ENCODE data around the gene ARHGEF40. TPM values are rescaled to one million over a fixed set of nuclear protein-coding genes. Genes with fewer than 3 reads are reported as not detected.
A peak's percentile ranks its signal among the peaks of the same experiment; 100 is the strongest.

The ARHGEF40 gene
- polyA plus RNA-seq, 1 donor (not counting 4 experiments of a cell fraction or from before 2014, with no cell fraction given): 8.7 TPM

GRCh38 chr14:21056520-21057163 lies 13.5 kb upstream of the ARHGEF40 start:
- DNase-seq (ENCODE audit: low read depth, low spot score) (no peak), FAIRE-seq (no peak)
- no peaks in the 10 kb centered on the region for H3K9me1 ChIP-seq (ENCODE audit: control insufficient read depth, extremely low read depth, insufficient read depth, low read length)
- no peaks in the 10 kb centered on the region for H3K27me3 ChIP-seq (ENCODE audit: control insufficient read depth, extremely low read depth, insufficient read depth, low read length)
- no peak overlapping the region for H3K4me3 ChIP-seq (ENCODE audit: control insufficient read depth in 2 of 3, extremely low read depth in 1 of 3, insufficient read depth in 2 of 3, low read depth in 1 of 3, low read length in 3 of 3)
- TF ChIP-seq EZH2 (IDR thresholded peaks at IDR 0.05; ENCODE audit: low read length): no peak
- no peak overlapping the region for H3K4me2 ChIP-seq (ENCODE audit: control insufficient read depth, extremely low read depth, insufficient read depth, low read depth, low read length)
- no peaks in the 10 kb centered on the region for H3K79me2 ChIP-seq (ENCODE audit: control insufficient read depth, insufficient read depth, low read length)
- H3K27ac ChIP-seq (ENCODE audit: control insufficient read depth, insufficient read depth, low read length): no peak overlapping the region
- dilution Hi-C loops (cut with MboI; ENCODE audit: extremely low pct_ligation_motif_present, low sequenced_read_pairs): no loop called here
- H3K4me1 ChIP-seq (ENCODE audit: control insufficient read depth, extremely low read depth, insufficient read depth, low read length): no peaks in the 10 kb centered on the region
- peak overlapping the region; percentile 6 for H2AFZ ChIP-seq (ENCODE audit: control insufficient read depth, low read length)
- H3K9ac ChIP-seq (ENCODE audit: control insufficient read depth, extremely low read depth, insufficient read depth, low read length): no peak overlapping the region
- no peaks in the 10 kb centered on the region for H4K20me1 ChIP-seq (ENCODE audit: control insufficient read depth, extremely low read depth, insufficient read depth, low read length)
- H3K9me3 ChIP-seq (ENCODE audit: control insufficient read depth, low read depth, low read length): no peaks in the 10 kb centered on the region
- H3K36me3 ChIP-seq (ENCODE audit: control insufficient read depth in 2 of 2, extremely low read depth in 1 of 2, insufficient read depth in 2 of 2, low read length in 2 of 2): no peaks in the 10 kb centered on the region

GRCh38 chr14:21057803-21058675 lies 12.1 kb upstream of the ARHGEF40 start, which contains the start of gene RNASE8:
Gene RNASE8 (plus strand): TSS chr14:21057822. CDS start chr14:21057893, 71 bp downstream.
- Histone ChIP-seq H3K27ac (ENCODE audit: control insufficient read depth, insufficient read depth, low read length) (no peak within 1 kb of the TSS), H3K4me2 (ENCODE audit: control insufficient read depth, extremely low read depth, insufficient read depth, low read depth, low read length) (no peak within 1 kb of the TSS), H3K27me3 (ENCODE audit: control insufficient read depth, extremely low read depth, insufficient read depth, low read length) (no peaks in the 10 kb centered on the region), H2AFZ (ENCODE audit: control insufficient read depth, low read length) (no peak within 1 kb of the TSS), H3K9me3 (ENCODE audit: control insufficient read depth, low read depth, low read length) (no peaks in the 10 kb centered on the region), H3K4me1 (ENCODE audit: control insufficient read depth, extremely low read depth, insufficient read depth, low read length) (no peaks in the 10 kb centered on the region), H3K9me1 (ENCODE audit: control insufficient read depth, extremely low read depth, insufficient read depth, low read length) (no peaks in the 10 kb centered on the region), H3K9ac (ENCODE audit: control insufficient read depth, extremely low read depth, insufficient read depth, low read length) (no peak within 1 kb of the TSS), H3K79me2 (ENCODE audit: control insufficient read depth, insufficient read depth, low read length) (no peaks in the 10 kb centered on the region), H3K4me3 (ENCODE audit: control insufficient read depth in 2 of 3, extremely low read depth in 1 of 3, insufficient read depth in 2 of 3, low read depth in 1 of 3, low read length in 3 of 3) (no peak within 1 kb of the TSS), H3K36me3 (ENCODE audit: control insufficient read depth in 2 of 2, extremely low read depth in 1 of 2, insufficient read depth in 2 of 2, low read length in 2 of 2) (no peaks in the 10 kb centered on the region), H4K20me1 (ENCODE audit: control insufficient read depth, extremely low read depth, insufficient read depth, low read length) (no peaks in the 10 kb centered on the region)
- no peak for TF ChIP-seq EZH2 (IDR thresholded peaks at IDR 0.05; ENCODE audit: low read length)
- no peak for TF ChIP-seq CTCF (optimal IDR thresholded peaks at IDR 0.05 in 1 of 3, IDR thresholded peaks at IDR 0.05 in 1 of 3, conservative IDR thresholded peaks at IDR 0.05 in 1 of 3; ENCODE audit: extremely low read depth in 1 of 3, insufficient read depth in 2 of 3, low read length in 3 of 3)
- no peak for FAIRE-seq
- DNase-seq (ENCODE audit: low read depth, low spot score): no peak
- dilution Hi-C loops (cut with MboI; ENCODE audit: extremely low pct_ligation_motif_present, low sequenced_read_pairs): no loop called here
